Measurements from ENCODE around the gene PRPH2. TPM values are rescaled to one million over a fixed set of nuclear protein-coding genes. Genes with fewer than 3 reads are reported as not detected.

Gene PRPH2
- total and polyA plus RNA-seq, 2 donors (not counting 1 experiment from before 2014, with no cell fraction given), result 0.03 to 0.15 TPM

- ChIA-PET POLR2A (interaction anchor here (0.5 to 3.7 kb wide), 8 partner anchors 19 to 152 kb away, joined by 4 to 40 read pairs (median 4); partner anchors contain the start of genes BICRAL, RPL7L1 and TBCC), CTCF (interaction anchor here (0.6 to 4.5 kb wide), 20 partner anchors 9 to 303 kb away, joined by 3 to 102 read pairs (median 3); partner anchors contain the start of genes BICRAL, RPL7L1 and TBCC)
- no peaks in the 10 kb centered on the region for H3K9me3 Mint-ChIP-seq (ENCODE audit: insufficient read depth)
- Histone ChIP-seq H3K27ac (ENCODE audit: low read length in 2 of 2) (peak overlapping the region; percentile 59 to 64), H3K9me3 (ENCODE audit: control extremely low read depth in 1 of 3, control insufficient read depth in 2 of 3, insufficient read depth in 1 of 3, low read length in 2 of 3) (no peaks in the 10 kb centered on the region), H3K27me3 (replicated peaks in 1 of 4; ENCODE audit: control extremely low read depth in 1 of 4, control insufficient read depth in 3 of 4, insufficient read depth in 4 of 4, low read length in 3 of 4) (no peaks in the 10 kb centered on the region), H3K36me3 (replicated peaks in 1 of 2; ENCODE audit: control extremely low read depth in 1 of 2, control insufficient read depth in 1 of 2, extremely low read depth in 1 of 2, insufficient read depth in 2 of 2, low read length in 1 of 2) (no peaks in the 10 kb centered on the region), H3K79me2 (ENCODE audit: control insufficient read depth, insufficient read depth, low read length) (no peaks in the 10 kb centered on the region), H4K20me1 (ENCODE audit: control insufficient read depth, insufficient read depth, low read length, poor library complexity, severe bottlenecking) (no peaks in the 10 kb centered on the region), H3K4me1 (ENCODE audit: control insufficient read depth in 2 of 2, insufficient read depth in 2 of 2, low read length in 2 of 2) (peaks cover 12 to 17% of the 10 kb centered on the region in 2 donors), H3K9ac (ENCODE audit: low read length) (peak overlapping the region; percentile 75), H3K4me2 (replicated peaks; ENCODE audit: low read depth, low read length, poor library complexity, severe bottlenecking) (peak overlapping the region; percentile 84), H2AFZ (ENCODE audit: insufficient read depth, low read depth, low read length, poor library complexity, severe bottlenecking) (peak overlapping the region; percentile 95), H3K4me3 (ENCODE audit: control extremely low read depth in 1 of 5, extremely low read depth in 1 of 5, insufficient read depth in 1 of 5, low read depth in 2 of 5, low read length in 4 of 5) (peak overlapping the region; percentile 57 to 76 (median 68))
- peak overlapping the region; percentile 92 for H3K4me3 Mint-ChIP-seq
- intact Hi-C loops (cut with micrococcal nuclease), result loop anchor here (2.0 to 10.0 kb wide), 4 partner anchors 34 to 942 kb away; partner anchors contain the start of genes BICRAL, PRICKLE4 and TOMM6
- DNase-seq (no peak), ATAC-seq (ENCODE audit: low read depth) (no peak)
- H3K27me3 Mint-ChIP-seq, result no peaks in the 10 kb centered on the region
- TF ChIP-seq CTCF (IDR thresholded peaks at IDR 0.05), result no peak
- H3K4me1 Mint-ChIP-seq, result peaks cover 19% of the 10 kb centered on the region
- 35% methylated on average over 50 of the region's 52 CpGs for WGBS (ENCODE audit: insufficient coverage)
- H3K27ac Mint-ChIP-seq, result peak overlapping the region; percentile 94
Observed at GRCh38 chr6:42727087-42727611, 4.8 kb upstream of the PRPH2 start.

- H3K4me3 Mint-ChIP-seq, result peak overlapping the region; percentile 92
- no peaks in the 10 kb centered on the region for H4K20me1 ChIP-seq (ENCODE audit: control insufficient read depth, insufficient read depth, low read length, poor library complexity, severe bottlenecking)
- peak; percentile 92 for DNase-seq
- peaks cover 12 to 17% of the 10 kb centered on the region in 2 donors for H3K4me1 ChIP-seq (ENCODE audit: control insufficient read depth in 2 of 2, insufficient read depth in 2 of 2, low read length in 2 of 2)
- H3K4me2 ChIP-seq (replicated peaks; ENCODE audit: low read depth, low read length, poor library complexity, severe bottlenecking), result peak overlapping the region; percentile 84
- H3K36me3 ChIP-seq (replicated peaks in 1 of 2; ENCODE audit: control extremely low read depth in 1 of 2, control insufficient read depth in 1 of 2, extremely low read depth in 1 of 2, insufficient read depth in 2 of 2, low read length in 1 of 2), result no peaks in the 10 kb centered on the region
- no peaks in the 10 kb centered on the region for H3K27me3 ChIP-seq (replicated peaks in 1 of 4; ENCODE audit: control extremely low read depth in 1 of 4, control insufficient read depth in 3 of 4, insufficient read depth in 4 of 4, low read length in 3 of 4)
- peak overlapping the region; percentile 75 for H3K9ac ChIP-seq (ENCODE audit: low read length)
- H3K9me3 Mint-ChIP-seq (ENCODE audit: insufficient read depth), result no peaks in the 10 kb centered on the region
- TF ChIP-seq CTCF (IDR thresholded peaks at IDR 0.05) (peak; percentile 94), EZH2 (IDR thresholded peaks at IDR 0.05; ENCODE audit: borderline replicate concordance, insufficient read depth, low read depth, low read length, poor library complexity, severe bottlenecking) (no peak)
- H3K4me1 Mint-ChIP-seq, result peaks cover 19% of the 10 kb centered on the region
- WGBS (ENCODE audit: insufficient coverage), result 0% methylated on average over 2 of the region's 14 CpGs
- H2AFZ ChIP-seq (ENCODE audit: insufficient read depth, low read depth, low read length, poor library complexity, severe bottlenecking), result peak overlapping the region; percentile 95
- intact Hi-C loops (cut with micrococcal nuclease), result loop anchor here (1.0 to 10.0 kb wide), 8 partner anchors 20 to 942 kb away; partner anchors contain the start of genes BICRAL, PRICKLE4, TBCC and TOMM6
- peak overlapping the region; percentile 59 to 64 for H3K27ac ChIP-seq (ENCODE audit: low read length in 2 of 2)
- CTCF ChIA-PET, result interaction anchor here (0.6 to 4.5 kb wide), 29 partner anchors 9 to 303 kb away, joined by 3 to 102 read pairs (median 4); partner anchors contain the start of genes BICRAL, RPL7L1 and TBCC
- no peaks in the 10 kb centered on the region for H3K79me2 ChIP-seq (ENCODE audit: control insufficient read depth, insufficient read depth, low read length)
- POLR2A ChIA-PET, result interaction anchor here (0.6 to 3.7 kb wide), 9 partner anchors 19 to 185 kb away, joined by 3 to 40 read pairs (median 4); partner anchors contain the start of genes BICRAL, RPL7L1 and TBCC
- H3K9me3 ChIP-seq (ENCODE audit: control extremely low read depth in 1 of 3, control insufficient read depth in 2 of 3, insufficient read depth in 1 of 3, low read length in 2 of 3), result no peaks in the 10 kb centered on the region
- peak overlapping the region; percentile 94 for H3K27ac Mint-ChIP-seq
- H3K27me3 Mint-ChIP-seq, result no peaks in the 10 kb centered on the region
- ATAC-seq (ENCODE audit: low read depth), result peak; percentile 99
- H3K4me3 ChIP-seq (ENCODE audit: control extremely low read depth in 1 of 5, extremely low read depth in 1 of 5, insufficient read depth in 1 of 5, low read depth in 2 of 5, low read length in 4 of 5), result peak overlapping the region; percentile 57 to 76 (median 68)
Observed at GRCh38 chr6:42726485-42727086, 4.2 kb upstream of the PRPH2 start.

Measured in B cell (primary cell).